HEK293 (cell line): ENCODE measurements around the gene CISD2.

Source experiments
- CTCF ChIA-PET: fragments of 350-600 bp; formaldehyde crosslinking; extraction: SDS; loops from one replicate; lab custom pipeline; 2021; ENCODE audit warnings: antibody characterized with exemption; lab: Yijun Ruan, JAX
- POLR2A ChIA-PET: fragments of 300-600 bp; formaldehyde crosslinking; extraction: SDS; loops from one replicate; lab custom pipeline; 2020; ENCODE audit warnings: antibody characterized with exemption, inconsistent platforms; lab: Yijun Ruan, JAX
- H3K27ac ChIP-seq: fragments of 200-500 bp; sonication (Bioruptor generic); 2 replicates; pipeline ENCODE4 v1.5.1; 2014; ENCODE audit warnings: low read depth, low read length, control low read depth, inconsistent platforms; ENCODE audit errors: extremely low read depth
- H3K36me3 ChIP-seq, 2 experiments: fragments of 200-500 bp in 1 of 2; sonication (Bioruptor generic) in 1 of 2; 1 replicate in 1 of 2; 2 replicates in 1 of 2; pipeline ENCODE4 v1.5.1; 2014 to 2017; ENCODE audit warnings: inconsistent platforms in 2 of 2, low read length in 2 of 2; ENCODE audit not compliant: control insufficient read depth in 2 of 2, insufficient read depth in 1 of 2
- H3K4me1 ChIP-seq: fragments of 200-500 bp; sonication (Bioruptor generic); 2 replicates; pipeline ENCODE4 v1.5.1; 2014; ENCODE audit warnings: mild to moderate bottlenecking, low read length, inconsistent platforms; ENCODE audit not compliant: control insufficient read depth, insufficient read depth
- H3K4me3 ChIP-seq: 2 replicates; pipeline ENCODE4 v1.5.1; 2011; ENCODE audit warnings: low read depth, mild to moderate bottlenecking, control low read depth, low read length, moderate library complexity
- H3K9me3 ChIP-seq: fragments of 200-500 bp; sonication (Bioruptor generic); 2 replicates; pipeline ENCODE4 v1.5.1; 2014; ENCODE audit warnings: low read depth, low read length, inconsistent platforms; ENCODE audit not compliant: control insufficient read depth, insufficient read depth
- GLIS1 ChIP-seq: fragments of 450-650 bp; formaldehyde crosslinking; IDR thresholded peaks from 2 replicates; pipeline ENCODE4 v1.5.1; 2016; ENCODE audit warnings: missing biosample characterization, missing genetic modification characterization
- KLF9 ChIP-seq: fragments of 450-650 bp; formaldehyde crosslinking; IDR thresholded peaks from 2 replicates; pipeline ENCODE4 v1.5.1; 2016; ENCODE audit warnings: missing biosample characterization, missing genetic modification characterization, low read depth
- MEIS1 ChIP-seq: sonication (generic); formaldehyde crosslinking; IDR thresholded peaks from 2 replicates; pipeline ENCODE4 v1.8.1; 2022; ENCODE audit warnings: missing genetic modification reagents, mild to moderate bottlenecking, borderline replicate concordance
- ZBTB7A ChIP-seq: fragments of 450-650 bp; formaldehyde crosslinking; IDR thresholded peaks from 2 replicates; pipeline ENCODE4 v1.5.1; 2016; ENCODE audit warnings: low read depth, missing biosample characterization, missing genetic modification characterization
- ZNF10 ChIP-seq: fragments of 450-650 bp; formaldehyde crosslinking; IDR thresholded peaks from 2 replicates; pipeline ENCODE4 v1.5.1; 2017; ENCODE audit warnings: missing biosample characterization, missing genetic modification characterization
- ZNF112 ChIP-seq: fragments of 450-650 bp; formaldehyde crosslinking; IDR thresholded peaks from 2 replicates; pipeline ENCODE4 v1.5.0; 2017; ENCODE audit warnings: missing biosample characterization, missing genetic modification characterization
- ZNF155 ChIP-seq: fragments of 450-650 bp; formaldehyde crosslinking; IDR thresholded peaks from 2 replicates; pipeline ENCODE4 v1.5.1; 2016; ENCODE audit warnings: missing biosample characterization, missing genetic modification characterization
- ZNF157 ChIP-seq: fragments of 450-650 bp; formaldehyde crosslinking; IDR thresholded peaks from 2 replicates; pipeline ENCODE4 v1.5.1; 2016; ENCODE audit warnings: missing biosample characterization, missing genetic modification characterization
- ZNF169 ChIP-seq: fragments of 450-650 bp; formaldehyde crosslinking; IDR thresholded peaks from 2 replicates; pipeline ENCODE4 v1.5.1; 2016; ENCODE audit warnings: missing biosample characterization, missing genetic modification characterization
- ZNF202 ChIP-seq: fragments of 450-650 bp; formaldehyde crosslinking; IDR thresholded peaks from 2 replicates; pipeline ENCODE4 v1.5.1; 2016; ENCODE audit warnings: missing biosample characterization, missing genetic modification characterization, borderline replicate concordance
- ZNF26 ChIP-seq: fragments of 450-650 bp; formaldehyde crosslinking; IDR thresholded peaks from 2 replicates; pipeline ENCODE4 v1.5.1; 2016; ENCODE audit warnings: missing biosample characterization, missing genetic modification characterization
- ZNF549 ChIP-seq: fragments of 450-650 bp; IDR thresholded peaks from 2 replicates; pipeline ENCODE4 v1.5.1; 2018; ENCODE audit warnings: missing biosample characterization, missing genetic modification characterization, mild to moderate bottlenecking, inconsistent platforms, moderate library complexity
- ZNF645 ChIP-seq: fragments of 450-650 bp; formaldehyde crosslinking; IDR thresholded peaks from 2 replicates; pipeline ENCODE4; 2016; ENCODE audit warnings: missing biosample characterization, missing genetic modification characterization
- ZNF664 ChIP-seq: fragments of 450-650 bp; formaldehyde crosslinking; IDR thresholded peaks from 2 replicates; pipeline ENCODE4 v1.5.1; 2016; ENCODE audit warnings: missing biosample characterization, missing genetic modification characterization
- ZNF701 ChIP-seq: fragments of 450-650 bp; formaldehyde crosslinking; IDR thresholded peaks from 2 replicates; pipeline ENCODE4 v1.5.1; 2016; ENCODE audit warnings: missing biosample characterization, missing genetic modification characterization
- ZNF785 ChIP-seq: fragments of 450-650 bp; formaldehyde crosslinking; IDR thresholded peaks from 2 replicates; pipeline ENCODE4 v1.5.1; 2016; ENCODE audit warnings: missing biosample characterization, missing genetic modification characterization
- ZNF792 ChIP-seq: fragments of 450-650 bp; formaldehyde crosslinking; IDR thresholded peaks from 2 replicates; pipeline ENCODE4 v1.5.1; 2016; ENCODE audit warnings: missing biosample characterization, missing genetic modification characterization
- TF ChIP-seq, protein P1 (sequence below): fragments of 450-650 bp; formaldehyde crosslinking; optimal IDR thresholded peaks from 2 replicates; pipeline ENCODE3; 2016; ENCODE audit warnings: missing biosample characterization, mild to moderate bottlenecking, missing genetic modification characterization
- TF ChIP-seq, protein P2 (sequence below): fragments of 450-650 bp; formaldehyde crosslinking; IDR thresholded peaks from 2 replicates; pipeline ENCODE4 v1.5.1; 2017; ENCODE audit warnings: missing biosample characterization, mild to moderate bottlenecking, missing genetic modification characterization, moderate library complexity
- TF ChIP-seq, protein P3 (sequence below): fragments of 450-650 bp; formaldehyde crosslinking; IDR thresholded peaks from 2 replicates; pipeline ENCODE4 v1.5.1; 2017; ENCODE audit warnings: missing biosample characterization, missing genetic modification characterization

The CISD2 gene

GRCh38 chr4:102860611-102861324 lies 8.0 kb upstream of the CISD2 start:
- H3K9me3 ChIP-seq, result no peaks in the 10 kb centered on the region
- TF ChIP-seq MEIS1 (CRISPR knock-in tag) (no peak), ZBTB7A (tag by site-specific recombination) (no peak), KLF9 (tag by site-specific recombination) (no peak), ZNF112 (tag by site-specific recombination) (no peak), ZNF26 (tag by site-specific recombination) (no peak), ZNF785 (tag by site-specific recombination) (no peak), ZNF155 (no peak), ZNF157 (tag by site-specific recombination) (no peak), ZNF792 (tag by site-specific recombination) (no peak), ZNF701 (no peak), ZNF10 (no peak), ZNF169 (tag by site-specific recombination) (no peak), GLIS1 (no peak), ZNF549 (tag by site-specific recombination) (no peak), ZNF202 (tag by site-specific recombination) (no peak), ZNF664 (tag by site-specific recombination) (no peak), ZNF645 (tag by site-specific recombination) (no peak)
- TF ChIP-seq, protein P1, sequence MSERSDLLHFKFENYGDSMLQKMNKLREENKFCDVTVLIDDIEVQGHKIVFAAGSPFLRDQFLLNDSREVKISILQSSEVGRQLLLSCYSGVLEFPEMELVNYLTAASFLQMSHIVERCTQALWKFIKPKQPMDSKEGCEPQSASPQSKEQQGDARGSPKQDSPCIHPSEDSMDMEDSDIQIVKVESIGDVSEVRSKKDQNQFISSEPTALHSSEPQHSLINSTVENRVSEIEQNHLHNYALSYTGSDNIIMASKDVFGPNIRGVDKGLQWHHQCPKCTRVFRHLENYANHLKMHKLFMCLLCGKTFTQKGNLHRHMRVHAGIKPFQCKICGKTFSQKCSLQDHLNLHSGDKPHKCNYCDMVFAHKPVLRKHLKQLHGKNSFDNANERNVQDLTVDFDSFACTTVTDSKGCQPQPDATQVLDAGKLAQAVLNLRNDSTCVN (tag by site-specific recombination), result no peak
- TF ChIP-seq, protein P2, sequence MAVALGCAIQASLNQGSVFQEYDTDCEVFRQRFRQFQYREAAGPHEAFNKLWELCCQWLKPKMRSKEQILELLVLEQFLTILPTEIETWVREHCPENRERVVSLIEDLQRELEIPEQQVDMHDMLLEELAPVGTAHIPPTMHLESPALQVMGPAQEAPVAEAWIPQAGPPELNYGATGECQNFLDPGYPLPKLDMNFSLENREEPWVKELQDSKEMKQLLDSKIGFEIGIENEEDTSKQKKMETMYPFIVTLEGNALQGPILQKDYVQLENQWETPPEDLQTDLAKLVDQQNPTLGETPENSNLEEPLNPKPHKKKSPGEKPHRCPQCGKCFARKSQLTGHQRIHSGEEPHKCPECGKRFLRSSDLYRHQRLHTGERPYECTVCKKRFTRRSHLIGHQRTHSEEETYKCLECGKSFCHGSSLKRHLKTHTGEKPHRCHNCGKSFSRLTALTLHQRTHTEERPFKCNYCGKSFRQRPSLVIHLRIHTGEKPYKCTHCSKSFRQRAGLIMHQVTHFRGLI (tag by site-specific recombination), result no peak
- TF ChIP-seq, protein P3, sequence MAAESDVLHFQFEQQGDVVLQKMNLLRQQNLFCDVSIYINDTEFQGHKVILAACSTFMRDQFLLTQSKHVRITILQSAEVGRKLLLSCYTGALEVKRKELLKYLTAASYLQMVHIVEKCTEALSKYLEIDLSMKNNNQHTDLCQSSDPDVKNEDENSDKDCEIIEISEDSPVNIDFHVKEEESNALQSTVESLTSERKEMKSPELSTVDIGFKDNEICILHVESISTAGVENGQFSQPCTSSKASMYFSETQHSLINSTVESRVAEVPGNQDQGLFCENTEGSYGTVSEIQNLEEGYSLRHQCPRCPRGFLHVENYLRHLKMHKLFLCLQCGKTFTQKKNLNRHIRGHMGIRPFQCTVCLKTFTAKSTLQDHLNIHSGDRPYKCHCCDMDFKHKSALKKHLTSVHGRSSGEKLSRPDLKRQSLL (tag by site-specific recombination), result no peak
- POLR2A ChIA-PET, result no interaction called here
- H3K36me3 ChIP-seq, result peaks cover 0 to 3% of the 10 kb centered on the region in 2 experiments; a peak in 1 of 3 replicates
- no peak overlapping the region for H3K27ac ChIP-seq
- no peak overlapping the region for H3K4me3 ChIP-seq
- CTCF ChIA-PET, result interaction anchor here (1.0 to 1.2 kb wide), 2 partner anchors 8 to 231 kb away, joined by 3 read pairs; no protein-coding TSS in a partner anchor
- no peaks in the 10 kb centered on the region for H3K4me1 ChIP-seq
